HTR-8/SVneo (cell line): ENCODE results near the gene PPP2R1B.
A peak's percentile ranks its signal among the peaks of the same experiment; 100 is the strongest.
"Not testable (repeated sequence)": the region's sequence is repeated elsewhere in the genome, so short reads cannot be mapped to it uniquely, and the experiment has no call there.

Experiments used
- DNase-seq: peaks from one replicate; pipeline ENCODE4 v3.0.0; 2011; ENCODE audit warnings: low spot score, mixed read lengths; ENCODE audit not compliant: insufficient read length
- FAIRE-seq: peaks from 2 replicates; lab custom pipeline; 2011; peaks lifted over from hg19 to GRCh38; lab: Jason Lieb, UNC

PPP2R1B gene

DNA sequence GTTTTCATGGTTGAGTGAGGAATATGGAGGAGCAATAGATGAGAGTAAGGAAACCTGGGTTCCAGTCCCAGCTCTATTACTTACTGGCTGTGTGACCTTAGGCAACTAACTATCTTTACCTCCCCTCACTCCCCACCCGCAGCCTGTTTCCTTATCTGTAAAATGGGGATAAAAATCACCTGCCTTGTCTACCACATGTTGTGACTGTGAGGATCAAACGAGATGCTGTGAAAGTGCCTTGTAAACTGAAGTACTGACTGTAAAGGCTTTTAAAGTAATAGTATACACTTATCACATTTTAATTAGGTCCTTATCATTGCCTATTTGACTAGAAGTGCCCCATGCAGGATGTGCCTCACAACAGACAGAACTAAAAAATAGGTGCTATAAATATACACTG, 18.9 kb upstream of the PPP2R1B start:
- no peak for FAIRE-seq
- DNase-seq, result no peak

DNA sequence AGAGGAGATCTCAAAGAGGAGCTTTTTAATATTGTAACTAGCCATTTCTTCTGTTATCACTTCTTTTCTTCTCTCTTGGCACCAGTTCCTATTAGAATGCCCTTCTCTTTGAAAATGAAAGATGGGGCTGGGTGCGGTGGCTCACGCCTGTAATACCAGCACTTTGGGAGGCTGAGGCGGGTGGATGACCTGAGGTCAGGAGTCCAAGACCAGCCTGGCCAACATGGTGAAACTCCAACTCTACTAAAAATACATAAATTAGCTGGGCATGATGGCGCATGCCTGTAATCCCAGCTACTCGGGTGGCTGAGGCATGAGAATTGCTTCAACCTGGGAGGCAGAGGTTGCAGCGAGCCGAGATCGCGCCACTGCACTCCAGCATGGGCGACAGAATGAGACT, 18.1 kb upstream of the PPP2R1B start:
- FAIRE-seq, DNase-seq: not testable (repeated sequence)

DNA sequence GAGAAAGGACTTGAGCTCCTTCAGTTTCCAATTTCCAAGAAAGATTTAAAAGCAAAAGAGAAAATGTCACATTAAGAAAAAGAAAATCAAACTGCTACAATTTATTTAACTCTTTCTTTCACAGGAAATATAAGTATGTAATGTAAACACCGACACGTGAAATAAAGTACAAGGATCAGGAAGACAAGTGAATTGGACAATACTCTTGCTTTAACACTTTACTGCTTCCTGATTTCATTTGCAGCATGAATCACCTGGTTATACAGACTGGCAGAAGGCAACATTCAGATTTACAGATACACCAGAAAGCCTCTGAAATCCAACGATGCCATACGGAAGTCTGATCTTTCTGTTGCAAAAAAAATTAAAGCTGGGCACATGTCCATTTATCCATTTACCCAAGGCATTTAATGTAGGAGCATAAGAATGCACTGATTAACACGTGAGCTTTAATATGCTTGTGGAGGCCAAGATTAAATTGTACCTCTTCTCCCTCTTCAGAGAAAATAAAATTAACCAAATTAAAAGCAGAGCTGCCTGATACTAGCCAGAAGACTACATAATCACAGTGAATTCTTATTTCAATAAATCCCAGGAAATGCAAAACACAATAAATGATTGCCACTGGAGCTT, 16.0 kb upstream of the PPP2R1B start:
- FAIRE-seq, result no peak
- no peak for DNase-seq

DNA sequence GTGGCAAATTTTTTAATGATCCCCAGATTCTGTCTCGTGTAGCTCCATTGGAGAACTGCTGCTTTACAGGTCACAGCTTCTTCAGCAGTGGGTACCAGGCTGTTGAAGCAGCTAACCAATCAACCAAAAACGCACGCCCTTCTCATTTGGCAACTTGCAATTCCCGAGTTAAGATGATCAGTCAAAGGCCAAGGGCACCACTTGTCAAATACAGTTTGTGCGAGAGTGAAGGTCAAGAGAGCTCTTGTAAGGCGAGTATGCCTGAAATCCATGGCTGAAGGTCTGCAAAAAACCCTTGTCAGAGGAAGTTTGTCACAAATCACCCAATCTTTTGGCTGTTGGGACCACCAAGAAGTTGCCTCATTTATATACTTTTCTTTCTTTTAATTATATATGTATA, 12.9 kb upstream of the PPP2R1B start:
- no peak for FAIRE-seq
- DNase-seq, result no peak

DNA sequence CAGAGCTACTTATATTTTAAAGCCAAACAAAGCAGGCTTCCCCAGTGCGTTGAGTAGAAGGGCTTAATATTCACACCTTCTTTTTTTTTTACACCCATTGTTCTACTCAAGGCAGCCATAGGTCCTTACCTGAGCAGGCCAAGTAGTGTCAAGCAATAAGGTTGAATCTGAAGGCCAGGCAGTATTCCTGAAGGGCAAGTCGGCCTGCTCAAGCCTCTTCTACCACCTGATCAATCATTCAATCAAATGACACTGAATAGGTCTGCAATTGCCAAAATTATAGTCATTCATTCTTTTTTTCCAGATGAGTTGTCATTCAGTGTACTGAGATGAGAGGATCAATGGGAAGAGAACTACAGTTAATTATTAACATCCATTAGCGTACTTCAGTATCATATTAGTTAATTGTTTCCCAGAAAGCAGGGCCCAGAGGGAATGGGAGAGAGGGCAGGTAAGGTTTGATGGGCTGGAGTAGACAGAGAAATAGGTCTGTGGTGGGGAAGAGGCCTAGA, 11.9 kb upstream of the PPP2R1B start:
- DNase-seq (no peak), FAIRE-seq (peak; percentile 44)

DNA sequence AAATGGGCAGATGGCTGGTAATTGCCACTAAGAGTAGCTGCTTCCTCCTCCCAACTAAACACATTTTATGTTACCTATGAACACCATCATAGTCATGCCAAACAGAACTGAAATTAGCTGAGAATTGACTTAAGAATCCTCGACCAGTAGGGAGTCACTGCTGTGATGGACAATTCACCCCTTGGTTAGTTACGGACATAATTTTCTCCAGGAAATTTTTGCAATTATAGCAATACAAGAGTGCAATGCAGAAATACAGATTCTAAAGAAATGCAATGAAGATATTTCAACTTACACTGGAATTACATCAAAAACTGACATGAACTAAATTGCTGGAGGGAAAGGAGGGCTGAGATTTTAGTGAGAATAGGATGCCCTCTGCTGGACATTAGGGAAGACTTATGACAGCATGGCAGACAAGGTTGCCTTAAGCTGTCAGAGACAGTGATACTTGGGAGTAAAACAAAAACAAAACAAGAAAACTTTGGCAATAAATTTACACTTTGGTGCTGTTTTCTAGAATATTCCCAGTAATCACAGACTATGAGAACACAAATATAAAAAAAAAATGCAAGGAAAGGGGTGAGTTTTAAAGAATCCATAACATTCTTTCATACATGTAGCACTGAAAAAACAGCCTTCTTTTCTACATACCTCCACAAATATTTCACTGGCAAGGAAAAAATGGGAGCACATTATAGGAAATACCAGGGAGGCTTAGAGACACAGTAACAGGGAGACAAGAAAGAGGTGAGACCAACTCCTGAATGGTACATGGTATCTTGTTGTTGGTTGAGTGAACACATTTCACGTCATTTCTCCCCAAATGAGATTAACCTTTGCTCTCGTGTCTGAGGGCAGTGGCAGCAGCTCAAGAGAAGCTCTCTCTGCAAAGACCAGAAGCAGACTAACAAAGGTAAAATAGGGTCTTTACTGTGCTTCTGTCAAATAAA, 11.2 kb upstream of the PPP2R1B start:
- FAIRE-seq, result peak; percentile 91
- peak; percentile 87 for DNase-seq

DNA sequence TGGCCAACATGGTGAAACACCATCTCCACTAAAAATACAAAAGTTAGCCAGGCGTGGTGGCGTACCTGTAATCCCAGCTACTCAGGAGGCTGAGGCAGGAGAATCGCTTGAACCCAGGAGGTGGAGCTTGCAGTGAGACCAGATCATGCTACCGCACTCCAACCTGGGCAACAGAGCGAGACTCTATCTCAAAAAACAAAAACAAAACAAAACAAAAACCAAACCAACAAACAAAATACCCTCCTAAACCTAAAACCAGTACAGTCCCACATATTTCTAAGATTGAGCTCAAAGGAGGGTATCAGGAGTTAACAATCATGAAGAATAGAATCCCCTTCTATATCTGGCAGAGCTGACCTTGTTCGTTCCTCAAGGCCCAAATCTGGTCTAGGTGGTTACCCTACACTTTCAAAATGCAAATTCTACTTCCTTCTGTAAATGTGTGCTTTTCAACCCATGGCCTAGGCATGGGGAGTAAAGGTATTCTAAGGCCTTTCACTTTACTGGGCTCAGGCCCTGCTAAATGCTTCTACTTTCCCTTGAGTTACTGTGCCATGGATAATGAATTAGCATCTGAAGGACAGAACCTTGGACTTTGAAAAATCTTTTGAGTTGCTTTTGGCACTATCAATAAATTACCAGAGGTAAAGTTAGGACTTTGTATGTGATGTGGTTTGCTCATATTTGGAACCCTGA, 10.4 kb upstream of the PPP2R1B start:
- FAIRE-seq, result peak; percentile 28

DNA sequence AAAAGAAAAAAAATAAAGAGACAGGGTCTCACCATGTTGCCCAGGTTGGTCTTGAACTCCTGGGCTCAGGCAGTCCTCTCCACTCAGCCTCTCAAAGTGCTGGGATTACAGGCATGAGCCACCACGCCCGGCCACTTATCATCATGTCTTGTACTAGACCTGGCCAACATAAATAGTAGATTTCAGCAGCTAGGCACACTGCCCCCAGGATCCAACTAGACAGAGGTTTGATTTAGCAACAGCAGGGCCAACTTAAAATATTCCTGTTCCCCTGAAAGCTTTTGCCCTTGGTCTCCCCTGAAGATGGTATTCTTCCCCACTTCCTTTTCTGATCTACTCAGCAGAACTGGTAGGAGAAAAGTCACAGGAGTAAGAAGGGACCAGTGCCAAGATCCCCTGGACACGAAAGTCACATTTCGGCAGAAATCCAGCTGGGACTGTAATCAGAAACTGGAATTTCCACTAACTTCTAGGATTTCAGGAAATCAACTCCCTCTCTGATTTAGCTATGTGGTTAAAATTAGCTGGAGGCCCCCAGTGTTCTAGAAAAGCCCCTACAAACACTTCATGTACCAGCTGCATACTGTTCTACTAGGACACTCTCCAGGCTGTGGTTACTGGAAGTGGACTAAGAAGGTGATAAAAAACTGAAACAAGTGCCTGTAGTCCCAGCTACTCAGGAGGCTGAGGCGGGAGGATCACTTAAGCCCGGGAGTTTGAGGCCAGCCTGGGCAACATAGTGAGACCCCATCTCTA, 8.9 kb upstream of the PPP2R1B start:
- DNase-seq (no peak), FAIRE-seq (no peak)

More for the DNA sequence above, 10.4 kb upstream of the PPP2R1B start:
- DNase-seq, result no peak

DNA sequence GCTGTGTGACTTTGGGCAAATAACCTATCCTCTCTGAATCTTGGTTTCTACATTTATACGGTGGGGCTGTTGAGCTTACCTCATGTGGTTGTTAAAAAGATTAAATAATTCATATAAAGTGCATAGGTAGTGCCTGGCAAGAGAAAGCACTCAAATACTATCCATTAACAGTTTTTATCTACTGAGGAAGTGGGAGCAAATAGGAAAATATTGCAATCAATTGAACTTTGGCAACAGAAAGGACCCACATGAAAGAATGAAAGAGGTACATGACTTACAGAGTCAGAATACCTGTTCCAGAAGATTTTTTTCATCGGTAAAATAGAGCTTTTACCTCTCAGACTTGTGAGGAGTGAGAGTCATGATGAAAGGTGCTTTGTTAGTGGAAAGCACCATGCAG, 6.3 kb upstream of the PPP2R1B start:
- FAIRE-seq (no peak), DNase-seq (no peak)

DNA sequence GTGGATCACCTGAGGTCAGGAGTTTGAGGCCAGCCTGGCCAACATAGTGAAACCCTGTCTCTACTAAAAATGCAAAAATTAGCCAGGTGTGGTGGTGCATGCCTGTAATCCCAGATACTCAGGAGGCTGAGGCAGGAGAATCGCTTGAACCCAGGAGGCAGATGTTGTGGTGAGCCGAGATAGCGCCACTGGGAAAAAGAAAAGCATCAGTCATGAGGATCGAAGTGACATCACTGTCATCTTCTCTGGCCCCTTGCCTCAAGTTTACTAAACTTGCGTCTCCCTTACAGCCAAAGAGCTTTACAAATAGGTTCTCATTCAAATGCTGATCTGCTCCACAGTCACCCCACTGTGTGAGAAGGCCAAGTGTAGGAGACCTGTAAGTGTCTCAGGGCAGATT, 5.0 kb upstream of the PPP2R1B start:
- not testable (repeated sequence) for DNase-seq, FAIRE-seq

DNA sequence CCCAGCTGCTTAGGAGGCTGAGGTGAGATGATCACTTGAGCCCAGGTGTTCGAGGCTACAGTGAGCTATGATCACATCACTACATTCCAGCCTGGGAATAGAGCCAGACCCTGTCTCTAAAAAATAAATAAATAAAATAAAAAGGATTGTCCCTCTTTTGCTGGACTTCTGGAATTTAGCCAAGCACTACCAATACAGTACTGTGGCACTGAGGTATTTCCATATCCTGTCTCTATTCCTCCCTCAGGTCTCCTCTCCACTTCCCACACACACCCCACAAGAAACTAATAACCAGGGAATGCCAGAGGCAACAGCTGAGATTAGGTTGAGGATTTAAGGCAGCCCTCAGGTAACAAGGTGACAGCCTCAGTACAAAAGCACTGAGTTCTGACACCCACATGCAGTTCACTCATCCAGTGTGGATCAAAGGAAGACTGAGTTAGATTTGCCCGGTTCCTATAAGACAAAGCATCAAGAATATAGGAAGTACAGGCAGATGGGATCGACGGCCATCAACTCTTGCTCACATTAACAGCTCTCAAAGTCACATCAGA, 4.5 kb upstream of the PPP2R1B start:
- DNase-seq, result no peak

DNA sequence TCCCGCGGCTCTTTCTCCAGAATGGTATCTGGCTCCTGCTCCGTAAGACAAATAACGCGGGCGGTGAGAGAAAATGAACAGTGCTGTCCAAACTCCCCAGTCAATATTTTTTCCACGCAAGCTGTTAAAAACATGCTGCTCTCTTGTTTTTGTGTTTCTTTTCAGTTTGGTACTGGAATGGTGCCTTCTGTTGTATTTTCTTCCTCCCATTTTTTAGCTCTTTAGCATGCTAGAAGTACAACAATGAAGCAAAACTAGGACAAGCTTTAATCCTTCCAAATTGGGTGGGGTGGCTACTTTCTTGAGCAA, 599 bp upstream of the PPP2R1B start:
- FAIRE-seq, result no peak

More for the DNA sequence above, 4.5 kb upstream of the PPP2R1B start:
- peak; percentile 33 for FAIRE-seq

DNA sequence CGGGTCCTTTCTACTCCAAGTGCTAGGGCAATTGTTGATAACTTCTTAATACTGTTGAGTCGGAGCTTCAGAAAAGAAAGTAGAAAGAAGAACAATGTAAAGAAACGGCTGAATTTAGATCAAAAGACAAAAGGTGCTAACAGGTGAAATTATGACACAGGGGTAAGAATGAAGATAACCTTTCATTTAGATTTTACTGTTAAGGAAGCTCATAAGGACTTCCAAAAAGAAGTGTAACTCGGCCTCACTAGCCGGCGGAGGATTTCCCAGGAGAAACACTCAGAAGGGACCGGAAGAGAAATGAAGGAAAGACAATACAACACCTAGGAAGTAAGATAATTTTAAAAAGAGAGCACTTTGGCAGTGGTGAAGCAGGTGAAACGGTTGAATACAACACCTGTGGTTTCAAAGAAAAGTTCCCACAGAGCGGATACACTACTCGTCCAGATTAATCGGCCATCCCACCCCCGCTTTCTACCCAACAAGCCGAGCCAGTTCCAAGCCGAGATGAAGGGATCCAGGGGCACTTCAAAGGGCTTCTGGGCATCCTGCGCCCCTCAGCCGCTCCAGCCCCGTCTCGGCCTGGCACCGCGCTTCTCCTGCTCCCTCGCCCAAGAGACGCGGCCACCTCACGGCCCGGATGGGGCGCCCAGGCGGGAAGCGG, 737 bp downstream of the PPP2R1B start:
- FAIRE-seq, result peak; percentile 44

More for the DNA sequence above, 599 bp upstream of the PPP2R1B start:
- DNase-seq, result no peak

DNA sequence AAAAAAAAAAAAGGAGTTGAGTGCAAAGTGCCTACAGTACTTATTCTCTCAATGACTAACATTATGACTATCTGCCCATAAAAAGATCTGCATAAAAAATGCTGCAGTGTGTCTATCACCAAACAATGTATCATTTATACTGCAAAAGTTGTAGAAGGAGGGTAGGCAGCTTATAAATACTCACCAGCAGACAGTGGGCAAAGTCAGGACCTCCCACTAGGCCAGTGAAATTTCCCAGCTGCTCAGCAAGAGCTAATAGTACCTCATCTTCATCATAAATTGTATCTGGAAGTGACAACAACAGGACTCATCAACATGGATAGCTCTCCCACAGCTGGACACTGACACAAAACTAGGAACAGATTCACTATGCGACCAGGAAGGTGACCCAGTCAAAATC, 1.6 kb downstream of the PPP2R1B start:
- peak; percentile 72 for FAIRE-seq
- DNase-seq, result no peak

More for the DNA sequence above, 737 bp downstream of the PPP2R1B start:
- DNase-seq, result peak; percentile 26

DNA sequence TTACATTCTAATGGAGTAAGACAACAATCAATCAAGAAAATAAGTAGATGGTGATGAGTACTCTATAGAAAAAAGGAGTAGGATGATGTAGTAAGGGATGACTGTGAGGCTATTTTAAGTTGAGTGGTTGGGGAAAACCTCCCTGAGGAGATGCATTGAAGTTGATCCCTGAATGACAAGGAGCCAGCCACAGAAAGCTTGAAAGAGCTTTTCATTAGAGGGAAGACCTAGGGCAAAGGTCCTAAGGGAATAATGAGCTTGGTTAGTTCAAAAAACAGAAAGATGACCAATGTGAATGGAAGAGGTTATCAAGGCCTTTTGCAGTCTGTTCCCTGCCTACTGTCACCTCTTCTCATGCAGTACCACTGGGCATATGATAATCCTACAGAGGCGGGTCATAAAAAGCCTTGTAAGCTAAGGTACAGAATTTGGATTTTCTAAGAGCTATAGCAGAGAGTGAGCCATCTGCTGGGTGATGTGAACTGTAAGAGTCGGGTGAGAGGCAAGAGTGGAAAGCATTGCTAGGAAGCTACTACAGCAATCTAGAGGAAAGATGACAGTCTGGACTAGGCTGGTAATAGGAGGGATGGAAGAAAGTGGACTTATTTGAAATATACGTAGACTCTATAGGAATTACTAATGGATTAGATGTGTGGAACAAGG, 3.1 kb downstream of the PPP2R1B start:
- FAIRE-seq (peak; percentile 78), DNase-seq (no peak)

DNA sequence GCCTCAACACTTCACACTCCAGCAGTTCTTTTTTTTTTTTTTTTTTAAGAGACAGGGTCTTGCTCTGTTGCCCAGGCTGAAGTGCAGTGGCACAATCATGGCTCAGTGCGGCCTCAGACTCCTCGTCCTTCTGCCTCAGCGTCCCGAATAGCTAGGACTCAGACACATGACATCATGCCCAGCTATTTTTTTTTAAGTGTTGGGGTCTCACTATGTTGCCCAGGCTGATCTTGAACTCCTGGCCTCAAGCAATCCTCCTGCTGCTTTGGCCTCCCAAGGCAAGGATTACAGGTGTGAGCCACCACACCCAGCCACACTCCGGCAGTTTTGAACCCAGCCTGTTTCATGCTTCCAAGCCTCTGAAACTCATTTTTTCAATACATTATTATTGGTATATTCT, 3.7 kb downstream of the PPP2R1B start:
- FAIRE-seq (no peak), DNase-seq (no peak)

DNA sequence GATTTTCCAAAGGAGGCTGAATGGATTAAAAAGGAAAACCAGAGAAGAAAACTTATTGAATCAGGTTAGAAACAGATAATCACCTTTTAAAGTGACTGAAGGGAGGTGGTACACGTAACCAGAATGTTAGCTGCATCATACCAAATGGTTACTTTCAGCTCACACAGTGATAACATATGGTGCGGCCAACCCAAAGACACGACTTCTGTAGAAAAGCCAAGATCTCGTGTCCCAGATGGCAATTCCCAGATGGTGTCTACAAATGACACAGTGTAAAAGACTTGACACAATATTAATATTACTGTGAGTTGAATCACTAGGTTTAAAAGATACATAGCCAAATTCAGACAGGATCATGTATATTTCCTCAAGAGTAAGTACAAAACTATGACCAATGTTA, 5.2 kb downstream of the PPP2R1B start:
- no peak for DNase-seq
- FAIRE-seq, result peak; percentile 69

DNA sequence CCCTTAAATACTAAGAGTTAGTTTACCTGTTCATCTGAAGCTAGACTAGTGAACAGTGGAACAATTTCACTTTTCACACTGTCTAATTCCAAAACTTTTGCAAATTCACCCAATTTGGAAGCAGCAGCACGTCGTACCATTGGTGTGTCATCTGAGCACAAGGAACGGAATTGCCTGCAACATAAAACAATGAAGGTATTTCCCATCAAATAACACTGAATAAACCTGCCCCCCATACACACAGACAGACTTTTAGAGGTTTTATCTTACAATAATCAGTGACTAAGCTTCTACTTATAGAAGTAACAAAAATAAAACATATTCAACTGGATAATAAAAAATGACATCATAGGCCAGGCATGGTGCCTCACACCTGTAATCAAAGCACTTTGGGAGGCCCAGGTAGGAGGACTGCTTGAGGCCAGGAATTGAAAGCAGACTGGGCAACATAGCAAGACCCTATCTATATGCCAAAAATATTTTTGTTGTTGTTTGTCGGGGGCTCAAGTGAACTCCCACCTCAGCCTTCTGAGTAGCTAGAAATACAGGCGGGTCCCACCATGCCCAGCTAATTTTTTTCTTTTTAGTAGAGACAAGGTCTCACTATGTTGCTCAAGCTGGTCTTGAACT, 6.3 kb downstream of the PPP2R1B start:
- DNase-seq (no peak), FAIRE-seq (no peak)
